ENCODE results near the gene KRT12.
"Not testable (repeated sequence)": the region's sequence is repeated elsewhere in the genome, so short reads cannot be mapped to it uniquely, and the experiment has no call there.

KRT12 gene

GRCh38 chr17:40883626-40884334, 16.8 kb upstream of the KRT12 start:
- DNase-seq (ENCODE audit: low spot score), result no peak

GRCh38 chr17:40883031-40883430, 16.0 kb upstream of the KRT12 start:
- no peak for DNase-seq (ENCODE audit: low spot score)

GRCh38 chr17:40879026-40879425, 12.0 kb upstream of the KRT12 start:
- DNase-seq (ENCODE audit: low spot score), result no peak

DNA sequence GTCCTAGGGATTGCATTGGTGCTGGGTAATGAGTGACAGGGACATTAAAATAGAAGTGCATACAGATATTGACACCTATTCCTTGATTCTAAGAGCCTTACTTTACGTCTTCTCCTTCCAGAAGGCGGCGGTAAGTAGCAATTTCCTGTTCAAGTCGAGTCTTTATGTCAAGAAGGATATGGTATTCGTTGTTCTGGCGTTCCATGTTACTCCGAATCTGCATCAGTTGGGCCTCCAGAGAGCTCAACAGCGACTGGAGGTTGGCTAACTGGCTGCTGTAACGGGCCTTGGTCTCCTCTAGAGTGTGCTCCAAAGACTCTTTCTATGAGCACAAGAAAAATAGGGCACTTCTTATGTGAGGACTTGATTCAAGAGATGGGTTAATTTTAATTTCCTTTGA, 11.0 kb upstream of the KRT12 start:
- DNase-seq (ENCODE audit: low spot score), result no peak

DNA sequence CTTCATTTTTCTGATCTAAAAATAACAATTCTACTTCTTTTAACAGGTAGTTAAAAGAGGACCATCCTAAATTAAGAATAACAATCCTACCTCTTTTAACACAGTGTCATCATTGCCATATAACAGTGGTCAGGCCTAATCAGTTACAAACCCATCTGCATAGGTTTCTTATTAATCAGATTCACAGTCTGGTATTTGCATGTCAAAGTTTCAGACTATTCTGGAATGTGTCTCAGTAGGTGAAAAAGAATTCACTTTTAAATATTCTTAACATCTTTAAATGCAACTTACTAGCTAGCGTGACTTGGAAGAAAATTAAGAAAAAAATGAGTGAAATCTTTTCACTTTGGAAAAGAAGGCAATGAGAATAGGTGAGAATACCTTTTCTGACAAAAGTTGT, 6.8 kb upstream of the KRT12 start:
- no peak for DNase-seq (ENCODE audit: low spot score)

- no peak for DNase-seq (ENCODE audit: low spot score)
These were observed 6.2 kb upstream of the KRT12 start for GRCh38 chr17:40873255-40873654.

GRCh38 chr17:40872416-40872815, 5.4 kb upstream of the KRT12 start:
- no peak for DNase-seq (ENCODE audit: low spot score)

- no peak for DNase-seq (ENCODE audit: low spot score)
These were observed 4.3 kb upstream of the KRT12 start for GRCh38 chr17:40871316-40871715.

- no peak for DNase-seq (ENCODE audit: low spot score)
These were observed 3.1 kb upstream of the KRT12 start for GRCh38 chr17:40870136-40870535.

GRCh38 chr17:40864661-40865390, 2.2 kb downstream of the KRT12 start:
- DNase-seq (ENCODE audit: low spot score), result no peak

DNA sequence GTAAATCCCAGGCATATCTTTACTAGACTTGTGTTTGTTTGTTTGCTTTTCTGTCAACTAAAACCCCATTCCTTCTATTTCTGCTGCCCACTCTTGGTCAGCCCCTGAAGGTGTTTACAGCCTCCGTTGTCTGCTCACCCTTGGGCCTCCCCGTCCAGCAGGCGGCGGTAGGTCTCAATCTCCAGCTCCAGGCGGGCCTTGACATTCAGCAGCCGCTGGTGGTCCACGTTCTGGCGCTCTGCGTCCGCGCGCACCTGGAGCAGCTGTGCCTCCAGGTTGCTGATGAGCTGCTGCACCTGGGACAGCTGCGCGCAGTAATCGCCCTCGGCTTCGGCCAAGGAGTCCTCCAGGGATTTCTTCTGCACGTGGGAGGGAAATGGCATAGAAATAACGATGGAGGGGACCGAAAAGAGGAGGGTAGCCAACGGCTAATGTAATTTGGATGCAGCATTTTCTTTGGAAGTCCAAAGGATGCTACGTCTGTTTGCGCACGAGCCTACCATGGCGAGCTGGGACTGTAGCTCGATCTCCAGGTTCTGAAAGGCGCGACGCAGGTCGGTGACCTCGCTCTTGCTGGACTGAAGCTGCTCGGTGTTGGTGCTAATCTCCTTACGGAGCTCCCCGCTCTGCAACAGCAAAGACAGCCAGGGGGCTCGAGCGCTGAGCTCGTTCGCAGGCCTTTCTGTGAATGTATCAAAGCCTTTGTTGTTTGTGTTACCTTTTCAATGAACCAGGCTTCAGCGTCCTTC, 3.9 kb downstream of the KRT12 start:
- no peak for DNase-seq (ENCODE audit: low spot score)

DNA sequence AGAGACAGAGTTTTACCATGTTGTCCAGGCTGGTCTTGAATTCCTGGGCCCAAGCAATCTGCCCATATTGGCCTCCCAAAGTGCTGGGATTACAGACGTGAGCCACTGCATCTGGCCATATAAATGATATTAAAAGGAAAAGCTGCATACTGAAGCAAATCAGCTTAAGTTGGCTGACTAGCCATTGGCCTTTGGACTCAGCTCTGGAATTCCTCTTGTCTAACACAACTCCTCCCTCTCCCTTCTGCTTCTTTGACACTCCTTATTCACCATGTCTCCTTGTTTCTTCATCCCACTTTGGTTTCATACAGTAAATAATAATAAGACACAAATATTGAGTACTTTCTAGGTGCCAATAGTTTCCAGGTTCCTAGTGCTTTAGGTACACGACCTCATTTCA, 7.5 kb downstream of the KRT12 start:
- no peak for DNase-seq (ENCODE audit: low spot score)

DNA sequence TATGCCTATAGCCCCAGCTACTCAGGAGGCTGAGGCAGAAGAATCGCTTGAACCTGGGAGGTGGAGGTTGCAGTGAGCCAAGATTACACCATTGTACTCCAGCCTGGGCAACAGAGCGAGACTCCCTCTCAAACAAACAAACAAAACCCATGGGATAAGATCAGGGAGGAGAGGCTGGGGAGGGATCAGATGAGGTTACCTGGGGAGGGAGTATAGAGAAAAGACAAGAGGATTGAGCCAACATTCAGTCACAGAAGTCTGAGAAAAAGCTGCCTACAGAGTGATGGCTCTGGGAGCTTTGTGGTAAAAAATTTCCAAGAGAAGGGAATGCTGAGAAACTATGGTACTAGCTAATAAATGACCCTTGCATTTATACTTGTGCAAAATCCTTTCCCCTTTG, 8.4 kb downstream of the KRT12 start:
- not testable (repeated sequence) for DNase-seq (ENCODE audit: low spot score)

GRCh38 chr17:40857535-40857934, 9.5 kb downstream of the KRT12 start:
- DNase-seq (ENCODE audit: low spot score), result no peak

GRCh38 chr17:40854175-40854814, 12.7 kb downstream of the KRT12 start:
- no peak for DNase-seq (ENCODE audit: low spot score)

- DNase-seq (ENCODE audit: low spot score), result no peak
These were observed 14.7 kb downstream of the KRT12 start for GRCh38 chr17:40852364-40852763.

DNA sequence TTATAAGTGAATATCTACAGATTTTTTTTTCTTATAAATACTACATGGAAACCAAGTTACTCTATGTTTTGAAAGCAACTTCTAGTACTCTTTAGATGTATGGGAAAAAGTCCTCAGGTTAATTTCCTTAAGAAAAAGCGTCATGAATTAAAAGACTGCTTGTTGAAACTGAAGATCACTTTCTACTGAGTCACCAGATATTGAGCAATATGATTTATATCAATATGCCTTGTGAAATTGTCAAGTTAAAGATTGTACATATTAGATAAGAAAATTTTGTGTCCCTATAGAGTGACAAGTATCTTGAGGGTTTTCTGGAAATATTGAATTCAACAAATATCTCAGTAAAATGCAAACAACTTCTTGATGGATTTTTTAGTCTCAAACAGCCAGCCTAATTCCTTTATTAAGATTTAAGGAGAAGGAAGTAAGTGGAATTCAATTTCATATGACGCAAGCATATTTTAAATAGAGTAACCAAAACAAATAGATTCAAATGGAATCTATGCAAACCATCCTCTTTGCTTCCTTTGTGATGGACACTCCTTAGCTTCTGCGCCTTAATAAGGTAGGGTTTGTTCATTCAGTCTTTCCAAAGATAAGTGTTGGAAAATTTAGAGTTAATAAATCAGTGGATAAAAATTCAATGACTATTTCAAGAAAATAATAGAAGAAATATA, 16.6 kb downstream of the KRT12 start:
- no peak for DNase-seq (ENCODE audit: low spot score)

GRCh38 chr17:40849723-40850122, 17.3 kb downstream of the KRT12 start:
- no peak for DNase-seq (ENCODE audit: low spot score)

DNA sequence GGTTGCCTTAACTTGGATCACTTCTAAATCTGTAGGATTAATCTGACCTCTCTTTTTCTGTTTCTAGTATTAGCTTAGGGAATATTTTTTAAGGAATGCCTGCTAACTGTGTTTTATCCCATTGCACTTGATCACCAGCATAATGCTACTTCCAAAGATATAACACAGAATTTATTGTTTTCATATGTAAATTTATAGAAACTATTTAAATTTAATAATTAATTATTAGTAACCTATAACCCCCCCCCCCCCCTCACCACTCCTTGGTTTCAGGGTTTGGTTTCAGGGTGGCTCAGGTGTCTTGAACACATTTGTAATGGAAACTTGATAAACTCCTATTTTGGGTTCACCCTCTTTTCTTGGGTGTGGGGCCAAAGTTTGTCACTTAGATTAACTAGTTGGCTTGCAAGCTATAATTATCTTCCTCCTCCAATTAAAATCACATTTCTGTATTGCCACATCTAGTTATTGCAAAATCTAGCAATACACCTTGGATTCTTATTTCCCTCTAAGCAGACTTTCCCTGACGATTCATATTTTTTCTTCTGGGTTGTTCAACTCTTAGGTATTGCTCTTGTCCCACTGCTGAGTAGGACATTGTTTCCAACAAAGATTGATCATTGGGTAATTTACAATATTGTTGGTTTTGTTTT, 18.3 kb downstream of the KRT12 start:
- no peak for DNase-seq (ENCODE audit: low spot score)

- DNase-seq (ENCODE audit: low spot score), result no peak
These were observed 20.4 kb downstream of the KRT12 start for GRCh38 chr17:40846515-40847144.

- DNase-seq (ENCODE audit: low spot score), result no peak
These were observed 22.3 kb downstream of the KRT12 start for GRCh38 chr17:40844671-40845107.
